G401 (cell line): Measurements from ENCODE around the gene CTNNBL1. TPM values are rescaled to one million over a fixed set of nuclear protein-coding genes. Genes with fewer than 3 reads are reported as not detected.
"Not testable (repeated sequence)": the region's sequence is repeated elsewhere in the genome, so short reads cannot be mapped to it uniquely, and the experiment has no call there.

Experiments
- DNase-seq: peaks from one replicate; pipeline ENCODE4 v3.0.0-alpha.2; 2015; ENCODE audit warnings: low spot score
- in situ Hi-C: cut with HindIII; loops from 2 replicates; pipeline ENCODE4 v1.10.0; 2016; ENCODE audit warnings: low sequenced_read_pairs, mixed read lengths
- total RNA-seq: library from RNA; depleted of rRNA; stranded (reverse); fragments of >200 nt; shearing (Covaris generic); gene quantifications from 2 replicates; pipeline ENCODE4 v1.2.3, GENCODE V29; 2014; rRNA removed

The CTNNBL1 gene
- 81.2 and 119 TPM in 2 replicates for total RNA-seq

- in situ Hi-C loops: no loop called here
- peak; percentile 97 for DNase-seq
These were observed at the start of gene CTNNBL1 for GRCh38 chr20:37693635-37694626. Gene CTNNBL1, plus strand, starts transcription at chr20:37694030. Its CDS starts 93 bp downstream, at chr20:37694123.

GRCh38 chr20:37644605-37645004 is 49.2 kb upstream of the CTNNBL1 start:
- DNase-seq: no peak
- in situ Hi-C loops: no loop called here

GRCh38 chr20:37647946-37648345 is 45.9 kb upstream of the CTNNBL1 start:
- no peak for DNase-seq
- in situ Hi-C loops: no loop called here

GRCh38 chr20:37649017-37649416 is 44.8 kb upstream of the CTNNBL1 start:
- in situ Hi-C loops: no loop called here
- DNase-seq: no peak

GRCh38 chr20:37649676-37650370 is 44.0 kb upstream of the CTNNBL1 start:
- in situ Hi-C loops: no loop called here

GRCh38 chr20:37650661-37651060 is 43.2 kb upstream of the CTNNBL1 start:
- DNase-seq: no peak
- in situ Hi-C loops: no loop called here

More at GRCh38 chr20:37649676-37650370, 44.0 kb upstream of the CTNNBL1 start:
- no peak for DNase-seq

- peak; percentile 15 for DNase-seq
- in situ Hi-C loops: no loop called here
These were observed 41.9 kb upstream of the CTNNBL1 start for GRCh38 chr20:37651932-37652331.

GRCh38 chr20:37656945-37657344 is 36.9 kb upstream of the CTNNBL1 start:
- DNase-seq: no peak
- in situ Hi-C loops: no loop called here

GRCh38 chr20:37657924-37658804 is 35.7 kb upstream of the CTNNBL1 start:
- in situ Hi-C loops: no loop called here
- no peak for DNase-seq

GRCh38 chr20:37661519-37661918 is 32.3 kb upstream of the CTNNBL1 start:
- in situ Hi-C loops: no loop called here
- DNase-seq: no peak

GRCh38 chr20:37662308-37662707 is 31.5 kb upstream of the CTNNBL1 start:
- no peak for DNase-seq
- in situ Hi-C loops: no loop called here

- DNase-seq, in situ Hi-C loops: not testable (repeated sequence)
These were observed 29.2 kb upstream of the CTNNBL1 start for GRCh38 chr20:37664595-37664994.

- no peak for DNase-seq
- in situ Hi-C loops: no loop called here
These were observed 25.7 kb upstream of the CTNNBL1 start for GRCh38 chr20:37668166-37668565.

- in situ Hi-C loops: no loop called here
- no peak for DNase-seq
These were observed 24.6 kb upstream of the CTNNBL1 start for GRCh38 chr20:37669062-37669772.

- DNase-seq: peak; percentile 26
- in situ Hi-C loops: no loop called here
These were observed 24.0 kb upstream of the CTNNBL1 start for GRCh38 chr20:37669773-37670236.

- DNase-seq: peak; percentile 53
- in situ Hi-C loops: no loop called here
These were observed 23.5 kb upstream of the CTNNBL1 start for GRCh38 chr20:37670351-37670791.

GRCh38 chr20:37672143-37672542 is 21.7 kb upstream of the CTNNBL1 start:
- DNase-seq: no peak
- in situ Hi-C loops: no loop called here

GRCh38 chr20:37673444-37673843 is 20.4 kb upstream of the CTNNBL1 start:
- no peak for DNase-seq
- in situ Hi-C loops: no loop called here
